Choroid plexus epithelial cell (primary cell): Measurements from ENCODE around the gene GRB10.

Experiments used
- DNase-seq: peaks from one replicate; pipeline ENCODE4 v3.0.0-alpha.2; 2010; ENCODE audit warnings: low read depth
- H3K4me3 ChIP-seq: 2 replicates; pipeline ENCODE4 v1.5.1; 2011; ENCODE audit warnings: low read depth, mild to moderate bottlenecking, control low read depth, low read length, moderate library complexity
- TF ChIP-seq, protein P1 (sequence below): conservative IDR thresholded peaks from 2 replicates; pipeline ENCODE4 v1.5.1; 2011; ENCODE audit warnings: low read depth, mild to moderate bottlenecking, control low read depth, inconsistent platforms, low read length, moderate library complexity

GRB10 gene

DNA sequence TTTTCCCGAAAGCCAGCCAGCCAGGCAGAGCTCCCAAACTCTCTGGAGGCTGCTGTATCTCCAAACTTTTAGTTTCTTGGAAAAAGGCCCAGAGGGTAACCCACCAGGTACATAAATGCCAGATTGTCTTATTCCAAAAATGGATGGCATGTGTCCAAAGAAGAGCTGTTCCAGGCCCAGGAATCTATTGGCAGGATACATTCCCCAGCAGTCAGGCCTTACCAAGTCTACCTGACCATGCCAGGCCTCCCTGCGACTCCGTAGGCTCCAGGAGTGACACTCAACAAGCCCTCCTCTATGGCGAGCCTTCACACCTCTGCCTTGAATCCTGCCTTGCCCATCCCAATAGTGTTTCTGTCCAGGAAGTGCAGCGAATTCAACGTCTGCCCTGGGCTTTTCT, 95.6 kb downstream of the GRB10 start:
- DNase-seq: no peak
- no peak overlapping the region for H3K4me3 ChIP-seq
- TF ChIP-seq, protein P1, sequence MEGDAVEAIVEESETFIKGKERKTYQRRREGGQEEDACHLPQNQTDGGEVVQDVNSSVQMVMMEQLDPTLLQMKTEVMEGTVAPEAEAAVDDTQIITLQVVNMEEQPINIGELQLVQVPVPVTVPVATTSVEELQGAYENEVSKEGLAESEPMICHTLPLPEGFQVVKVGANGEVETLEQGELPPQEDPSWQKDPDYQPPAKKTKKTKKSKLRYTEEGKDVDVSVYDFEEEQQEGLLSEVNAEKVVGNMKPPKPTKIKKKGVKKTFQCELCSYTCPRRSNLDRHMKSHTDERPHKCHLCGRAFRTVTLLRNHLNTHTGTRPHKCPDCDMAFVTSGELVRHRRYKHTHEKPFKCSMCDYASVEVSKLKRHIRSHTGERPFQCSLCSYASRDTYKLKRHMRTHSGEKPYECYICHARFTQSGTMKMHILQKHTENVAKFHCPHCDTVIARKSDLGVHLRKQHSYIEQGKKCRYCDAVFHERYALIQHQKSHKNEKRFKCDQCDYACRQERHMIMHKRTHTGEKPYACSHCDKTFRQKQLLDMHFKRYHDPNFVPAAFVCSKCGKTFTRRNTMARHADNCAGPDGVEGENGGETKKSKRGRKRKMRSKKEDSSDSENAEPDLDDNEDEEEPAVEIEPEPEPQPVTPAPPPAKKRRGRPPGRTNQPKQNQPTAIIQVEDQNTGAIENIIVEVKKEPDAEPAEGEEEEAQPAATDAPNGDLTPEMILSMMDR: no peak

DNA sequence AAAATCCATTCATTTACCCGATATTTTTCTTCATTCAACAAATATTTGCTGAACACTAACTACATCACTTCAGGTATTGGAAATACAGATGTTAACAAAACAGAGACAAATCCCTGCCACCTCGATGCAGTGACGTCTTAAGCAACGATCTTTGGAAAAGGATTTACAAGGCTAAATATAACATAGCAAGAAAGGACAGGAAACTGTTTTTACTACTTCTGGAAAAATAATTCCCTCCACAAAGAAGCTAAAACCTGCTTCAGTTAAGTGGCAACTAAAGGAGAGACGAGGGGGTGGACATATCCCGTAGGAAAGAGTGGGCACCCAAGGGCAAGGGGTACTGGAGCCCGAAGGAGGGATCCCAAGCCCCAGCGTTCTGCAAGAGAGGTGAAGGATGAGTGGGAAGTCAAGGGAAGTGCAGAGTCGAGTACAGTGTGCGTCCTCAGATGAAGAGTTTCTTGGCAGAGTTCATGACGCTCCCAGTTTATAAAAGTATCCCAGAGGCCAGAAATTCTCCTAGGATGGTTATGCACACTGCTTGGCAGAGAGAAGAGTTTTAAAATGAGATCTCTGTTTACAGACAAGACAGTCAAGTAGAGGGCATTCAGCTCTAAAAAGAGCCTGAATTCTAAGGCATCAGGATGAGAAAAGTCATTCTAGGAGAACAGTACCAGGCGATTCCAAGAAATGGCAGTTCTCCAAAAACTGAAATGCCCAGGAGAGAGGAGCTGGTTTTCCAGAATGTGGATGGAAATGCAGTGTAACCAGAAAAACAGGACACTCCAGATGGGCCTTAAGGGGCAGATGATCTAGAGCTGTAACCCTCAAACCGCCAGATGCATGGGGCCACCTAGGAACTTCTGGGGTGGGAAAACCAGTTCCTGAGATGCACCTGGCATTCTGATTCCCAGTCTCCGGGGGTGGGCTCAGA, 97.3 kb downstream of the GRB10 start:
- TF ChIP-seq, protein P1: no peak
- no peak for DNase-seq
- H3K4me3 ChIP-seq: no peak overlapping the region

DNA sequence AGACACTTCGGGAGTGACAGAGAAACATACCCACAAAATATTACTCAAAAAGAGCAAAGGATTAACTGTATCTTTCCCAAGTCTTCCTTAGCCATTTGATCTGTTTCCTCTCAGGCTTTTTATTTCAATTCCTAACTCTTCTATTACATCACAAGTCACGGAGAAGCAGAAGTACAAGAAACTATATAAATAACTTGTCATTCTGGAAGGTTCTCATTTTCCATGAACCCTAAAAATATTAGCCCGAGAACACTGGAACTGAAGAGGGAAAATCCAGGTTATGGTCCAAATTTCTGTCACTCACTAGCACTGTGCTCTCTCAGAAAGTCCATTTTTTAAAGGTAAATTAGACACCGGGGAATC, 98.0 kb downstream of the GRB10 start:
- TF ChIP-seq, protein P1: no peak
- no peak for DNase-seq
- H3K4me3 ChIP-seq: no peak overlapping the region

DNA sequence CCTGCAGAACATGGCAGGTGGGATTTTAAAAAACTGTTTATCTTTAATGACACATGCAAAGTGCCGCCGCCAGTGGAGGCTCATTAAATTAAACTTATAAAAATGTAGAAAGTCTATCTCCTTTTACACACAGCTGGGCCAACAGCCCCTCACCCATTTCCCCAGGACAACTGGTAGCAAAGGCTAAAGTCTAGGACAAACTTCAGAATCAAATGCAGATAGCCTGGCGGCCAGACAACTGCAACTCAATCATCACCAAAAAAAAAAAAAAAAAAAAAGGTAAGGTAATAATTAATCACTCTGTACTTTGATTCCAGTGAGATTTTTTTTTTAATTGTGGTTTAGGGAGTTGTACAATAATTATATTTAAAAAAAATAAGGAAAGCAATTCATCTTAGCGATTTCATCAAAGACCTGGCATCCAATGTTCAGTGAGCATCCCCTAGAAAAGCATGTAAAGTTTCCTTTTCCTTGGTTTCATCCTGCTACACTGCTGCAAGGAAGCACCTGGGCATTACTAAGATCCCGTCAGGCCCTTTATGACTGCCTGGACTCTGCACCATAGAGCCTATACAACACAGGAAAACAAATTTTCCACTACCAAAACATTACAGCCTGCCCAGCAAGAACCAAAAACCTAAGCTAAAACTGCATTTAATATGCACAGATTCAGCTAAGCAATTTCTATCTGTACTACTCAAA, 98.5 kb downstream of the GRB10 start:
- no peak for DNase-seq
- TF ChIP-seq, protein P1: no peak
- H3K4me3 ChIP-seq: no peak overlapping the region

DNA sequence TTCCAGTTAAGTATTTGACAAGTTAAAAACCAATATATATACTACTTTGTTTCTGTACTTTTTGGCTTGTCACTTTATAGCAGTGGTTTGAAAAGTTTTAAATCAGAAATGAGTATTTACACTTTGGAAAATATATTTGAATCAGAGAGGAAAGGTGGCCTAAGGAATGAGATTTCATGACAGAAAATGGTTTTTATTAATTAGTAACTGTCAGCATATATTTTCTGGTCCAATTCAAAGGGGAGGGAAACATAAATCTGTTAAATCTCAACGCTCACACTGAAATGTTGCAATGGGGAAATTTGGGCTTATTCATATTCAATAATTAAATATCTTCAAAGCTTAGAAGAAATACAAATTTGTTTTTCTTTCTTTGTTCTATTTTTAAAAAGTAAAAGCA, 100.1 kb downstream of the GRB10 start:
- no peak overlapping the region for H3K4me3 ChIP-seq
- no peak for DNase-seq
- TF ChIP-seq, protein P1: no peak

DNA sequence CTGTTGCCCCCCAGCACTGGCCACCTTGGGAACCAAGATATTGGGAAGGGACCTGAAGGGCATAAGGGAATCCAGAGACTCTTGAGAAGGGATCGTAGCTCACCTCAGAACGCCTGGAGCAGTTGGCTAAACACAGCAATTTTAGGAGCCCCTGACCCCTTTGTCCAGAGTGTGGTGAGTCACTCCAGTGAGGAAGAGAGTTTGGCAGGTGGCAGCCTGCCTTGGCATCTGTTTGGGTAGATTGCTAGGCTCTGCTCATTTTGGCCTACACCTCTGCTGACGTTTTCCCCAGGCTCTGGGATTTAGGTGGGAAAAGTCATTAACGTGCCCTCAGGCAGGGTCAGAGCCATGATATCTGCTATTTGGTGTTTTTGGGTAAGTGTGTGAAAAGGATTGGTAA, 100.6 kb downstream of the GRB10 start:
- H3K4me3 ChIP-seq: no peak overlapping the region
- no peak for DNase-seq
- TF ChIP-seq, protein P1: no peak
